ENCODE results near the gene GIT2.

DNA sequence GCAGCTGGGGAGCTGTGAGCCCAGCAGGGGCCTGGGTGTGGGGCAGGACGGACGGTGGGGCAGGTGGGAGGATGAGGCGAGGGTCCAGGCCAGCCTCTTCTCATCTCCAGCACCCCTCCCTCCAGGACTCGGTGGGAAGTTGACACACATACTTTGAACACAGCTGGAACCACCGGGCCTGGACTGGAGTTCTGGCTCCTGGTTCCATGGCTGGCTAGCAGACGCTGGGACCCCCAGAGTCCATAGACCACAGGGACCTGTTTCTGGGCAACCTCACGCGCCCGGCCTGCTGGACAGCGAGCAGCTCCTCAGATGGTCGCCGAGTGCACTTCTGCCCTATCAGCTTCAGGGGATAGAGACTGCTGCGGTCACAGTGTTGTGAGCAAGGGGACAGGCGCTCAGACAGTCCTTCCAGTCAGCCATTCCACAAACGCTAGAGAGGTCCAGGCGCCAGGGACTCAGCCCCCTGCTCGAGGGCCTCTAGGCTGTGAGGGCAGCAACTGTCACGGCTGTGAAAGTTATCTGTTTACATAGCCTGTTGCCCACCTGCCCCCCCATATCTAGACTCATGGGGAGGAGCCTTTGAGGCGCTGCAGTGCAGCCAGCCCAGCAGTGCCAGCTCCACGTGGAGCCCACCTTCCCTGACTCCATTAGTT lies 70.9 kb downstream of the GIT2 start:
- TF ChIP-seq CTCF (IDR thresholded peaks at IDR 0.05) (no peak), POLR2A (IDR thresholded peaks at IDR 0.05) (no peak)

Data from esophagus squamous epithelium (tissue), 4 donors.